Erythroblast (primary cell): Measurements from ENCODE around the gene PSMC4.

Source experiments
- DNase-seq, 2 experiments: peaks; one replicate each; lab custom pipeline; 2025; lab: John Stamatoyannopoulos, UW
- GATA1 ChIP-seq: IDR thresholded peaks from 2 replicates; pipeline ENCODE4 v1.6.1; 2011; ENCODE audit warnings: low read depth, mild to moderate bottlenecking, control low read depth, low read length, moderate library complexity
- POLR2A ChIP-seq: IDR thresholded peaks from 2 replicates; pipeline ENCODE4 v1.6.1; 2011; ENCODE audit warnings: mild to moderate bottlenecking, low read length

Gene PSMC4

GRCh38 chr19:39994361-39994760 is 23.4 kb downstream of the PSMC4 start:
- DNase-seq = no peak
- TF ChIP-seq POLR2A (no peak), GATA1 (no peak)

GRCh38 chr19:39995794-39996193 is 24.8 kb downstream of the PSMC4 start:
- no peak for DNase-seq
- no peak for TF ChIP-seq GATA1
- no peak for TF ChIP-seq POLR2A

- no peak for TF ChIP-seq GATA1
- TF ChIP-seq POLR2A = no peak
- DNase-seq = peak in 1 of 2 experiments; percentile 52
These were observed 25.3 kb downstream of the PSMC4 start for GRCh38 chr19:39996218-39996810.

- DNase-seq = peak; percentile 87 to 91
- TF ChIP-seq GATA1 (no peak), POLR2A (peak; percentile 92)
These were observed 26.1 kb downstream of the PSMC4 start, which contains the start of gene ZNF546 for GRCh38 chr19:39996811-39997637. Gene ZNF546 (plus strand): TSS chr19:39997060. CDS start chr19:39998327, 1,267 bp downstream.

GRCh38 chr19:39997638-39998216 is 26.8 kb downstream of the PSMC4 start:
- DNase-seq = peak in 1 of 2 experiments; percentile 41
- TF ChIP-seq GATA1 (no peak), POLR2A (no peak)

GRCh38 chr19:39998501-39998900 is 27.5 kb downstream of the PSMC4 start:
- TF ChIP-seq GATA1 = no peak
- no peak for DNase-seq

GRCh38 chr19:40005691-40006272 is 34.8 kb downstream of the PSMC4 start:
- no peak for TF ChIP-seq POLR2A
- peak; percentile 43 to 47 for DNase-seq

- DNase-seq = no peak
- TF ChIP-seq GATA1 (no peak), POLR2A (no peak)
These were observed 35.3 kb downstream of the PSMC4 start for GRCh38 chr19:40006273-40006691.

- TF ChIP-seq POLR2A (no peak), GATA1 (no peak)
- DNase-seq = no peak
These were observed 38.7 kb downstream of the PSMC4 start for GRCh38 chr19:40009674-40010073.

- TF ChIP-seq POLR2A (no peak), GATA1 (no peak)
- DNase-seq = no peak
These were observed 43.0 kb downstream of the PSMC4 start for GRCh38 chr19:40013991-40014390.

- TF ChIP-seq POLR2A = no peak
- TF ChIP-seq GATA1 = no peak
- DNase-seq = no peak
These were observed 53.0 kb downstream of the PSMC4 start for GRCh38 chr19:40023969-40024368.

- DNase-seq = no peak
- TF ChIP-seq POLR2A = no peak
- TF ChIP-seq GATA1 = no peak
These were observed 55.1 kb downstream of the PSMC4 start for GRCh38 chr19:40025938-40026596.

- no peak for DNase-seq
These were observed 55.6 kb downstream of the PSMC4 start for GRCh38 chr19:40026597-40026970.

More at GRCh38 chr19:40026597-40026970, 55.6 kb downstream of the PSMC4 start:
- TF ChIP-seq GATA1 (no peak), POLR2A (no peak)
